Measurements from ENCODE around the gene GPR137. TPM values are rescaled to one million over a fixed set of nuclear protein-coding genes. Genes with fewer than 3 reads are reported as not detected.

The GPR137 gene
- total and polyA plus RNA-seq, 2 experiments from 2014 or later, result 16.3 to 32.5 TPM

GRCh38 chr11:64251016-64251752, 34.5 kb upstream of the GPR137 start, which contains the start of gene PLCB3:
Gene PLCB3 (plus strand): TSS chr11:64251530. CDS start chr11:64251650, 120 bp downstream.
- peak within 1 kb of the TSS; percentile 92 for H3K4me3 Mint-ChIP-seq
- Histone ChIP-seq H2AFZ (no peak within 1 kb of the TSS; the same call in 1 of the 2 replicates), H3K4me1 (ENCODE audit: insufficient read depth) (peaks cover 32% of the 10 kb centered on the region), H3F3A (replicated peaks; ENCODE audit: low read depth) (peaks cover 33% of the 10 kb centered on the region), H3K9me2 (ENCODE audit: insufficient read depth) (no peaks in the 10 kb centered on the region), H3K27me3 (ENCODE audit: insufficient read depth) (no peaks in the 10 kb centered on the region), H3K36me3 (ENCODE audit: insufficient read depth) (no peaks in the 10 kb centered on the region), H4K20me1 (replicated peaks; ENCODE audit: insufficient read depth) (no peaks in the 10 kb centered on the region; the same call in none of the 2 replicates), H3K4me2 (peak within 1 kb of the TSS; percentile 100), H3K27ac (ENCODE audit: low read depth) (peak within 1 kb of the TSS; percentile 96), H3K79me2 (replicated peaks; ENCODE audit: insufficient read depth) (peaks cover 20% of the 10 kb centered on the region), H3K4me3 (peak within 1 kb of the TSS; percentile 100)
- no peak for TF ChIP-seq ZNF331 (CRISPR knock-in tag; IDR thresholded peaks at IDR 0.05; ENCODE audit: low read depth)
- TF ChIP-seq STAT1 (IDR thresholded peaks at IDR 0.05; ENCODE audit: unreplicated experiment), result no peak
- TF ChIP-seq ZNF114 (CRISPR knock-in tag; IDR thresholded peaks at IDR 0.05), result no peak
- TF ChIP-seq CTCF (conservative IDR thresholded peaks at IDR 0.05; ENCODE audit: low read depth in 2 of 2), result peak; percentile 52 to 68
- TF ChIP-seq ZNF462 (CRISPR knock-in tag; IDR thresholded peaks at IDR 0.05), result no peak
- no peak for TF ChIP-seq ETS1 (IDR thresholded peaks at IDR 0.05)
- H3K27ac Mint-ChIP-seq, result peak within 1 kb of the TSS; percentile 94
- no peaks in the 10 kb centered on the region for H3K9me3 Mint-ChIP-seq
- peak; percentile 11 for ATAC-seq
- peaks cover 28% of the 10 kb centered on the region for H3K27me3 Mint-ChIP-seq (ENCODE audit: insufficient read depth, low read depth, poor library complexity)
- H3K4me1 Mint-ChIP-seq, result peaks cover 39% of the 10 kb centered on the region
- H3K36me3 Mint-ChIP-seq (ENCODE audit: low read depth), result peaks cover 13% of the 10 kb centered on the region
- DNase-seq (ENCODE audit: low spot score), result peak; percentile 83

All from GM23338 (cell line).